NCI-H2029 (cell line): Measurements from ENCODE around the gene KANTR.
"Not testable (repeated sequence)": the region's sequence is repeated elsewhere in the genome, so short reads cannot be mapped to it uniquely, and the experiment has no call there.

ENCODE experiments used
- DNase-seq: peaks from one replicate; lab custom pipeline; 2025; lab: John Stamatoyannopoulos, UW

Gene KANTR

GRCh38 chrX:53128097-53128749 lies 34.3 kb downstream of the KANTR start:
- DNase-seq: no peak

GRCh38 chrX:53133400-53133799 lies 39.5 kb downstream of the KANTR start:
- DNase-seq: no peak

- no peak for DNase-seq
These were observed 41.6 kb downstream of the KANTR start for GRCh38 chrX:53135581-53135980.

GRCh38 chrX:53153581-53153980 lies 59.6 kb downstream of the KANTR start:
- no peak for DNase-seq

GRCh38 chrX:53155512-53156206 lies 61.7 kb downstream of the KANTR start:
- no peak for DNase-seq

- no peak for DNase-seq
These were observed 62.3 kb downstream of the KANTR start for GRCh38 chrX:53156207-53156596.

- DNase-seq: no peak
These were observed 65.2 kb downstream of the KANTR start for GRCh38 chrX:53159184-53159583.

GRCh38 chrX:53160297-53160983 lies 66.5 kb downstream of the KANTR start:
- no peak for DNase-seq

- DNase-seq: no peak
These were observed 69.5 kb downstream of the KANTR start for GRCh38 chrX:53163436-53163835.

- not testable (repeated sequence) for DNase-seq
These were observed 70.6 kb downstream of the KANTR start for GRCh38 chrX:53164566-53164965.

GRCh38 chrX:53166103-53166502 lies 72.2 kb downstream of the KANTR start:
- DNase-seq: no peak

- no peak for DNase-seq
These were observed 77.4 kb downstream of the KANTR start for GRCh38 chrX:53171356-53171755.
